KOPT-K1 (cell line): Measurements from ENCODE around the gene USP40.

Source experiments
- H3K27ac ChIP-seq: fragments of 200-600 bp; sonication (generic); 2 replicates; pipeline ENCODE4 v1.5.1; 2016; ENCODE audit warnings: antibody characterized with exemption, mild to moderate bottlenecking, low read depth, low read length; ENCODE audit not compliant: poor library complexity, severe bottlenecking
- H3K36me3 ChIP-seq: fragments of 200-600 bp; sonication (generic); 2 replicates; pipeline ENCODE4 v1.5.1; 2017; ENCODE audit warnings: antibody characterized with exemption, mild to moderate bottlenecking, low read length, moderate library complexity; ENCODE audit not compliant: insufficient read depth
- H3K9me3 ChIP-seq: fragments of 200-600 bp; sonication (generic); 2 replicates; pipeline ENCODE4 v1.5.1; 2017; ENCODE audit warnings: antibody characterized with exemption, low read length, mild to moderate bottlenecking; ENCODE audit not compliant: insufficient read depth, poor library complexity, severe bottlenecking

USP40 gene

DNA sequence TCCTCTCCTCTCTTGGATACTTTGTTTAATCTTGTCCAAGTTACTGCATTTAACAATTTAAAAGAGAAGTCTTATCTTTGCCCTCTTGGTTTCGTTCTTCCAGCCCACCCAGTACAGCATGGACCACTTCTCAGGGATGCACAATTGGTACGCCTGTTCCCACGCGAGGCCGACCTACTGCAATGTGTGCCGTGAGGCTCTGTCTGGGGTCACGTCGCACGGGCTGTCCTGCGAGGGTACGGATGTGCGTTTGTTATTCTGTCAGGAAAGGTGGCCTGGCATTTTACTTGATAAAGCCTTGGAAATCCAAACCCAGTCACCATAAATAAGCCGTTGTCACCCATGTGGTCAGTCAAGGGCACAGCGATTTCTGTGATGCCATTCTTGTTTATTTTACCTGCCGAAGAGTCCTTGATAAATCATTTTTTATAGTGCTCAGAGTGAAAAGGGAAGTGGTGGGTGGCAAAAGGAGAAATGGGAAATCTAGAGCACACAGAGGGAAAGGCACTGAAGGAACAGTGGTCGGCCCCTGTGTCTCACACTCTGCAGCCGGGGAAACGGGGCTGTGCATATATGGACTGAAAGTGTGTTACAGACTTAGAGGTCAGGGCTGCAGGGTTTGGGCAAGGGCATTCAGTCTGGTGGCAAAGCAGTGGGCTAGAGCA lies 131.8 kb downstream of the USP40 start:
- H3K9me3 ChIP-seq: no peaks in the 10 kb centered on the region
- peaks cover 56% of the 10 kb centered on the region for H3K36me3 ChIP-seq
- H3K27ac ChIP-seq: no peak overlapping the region

DNA sequence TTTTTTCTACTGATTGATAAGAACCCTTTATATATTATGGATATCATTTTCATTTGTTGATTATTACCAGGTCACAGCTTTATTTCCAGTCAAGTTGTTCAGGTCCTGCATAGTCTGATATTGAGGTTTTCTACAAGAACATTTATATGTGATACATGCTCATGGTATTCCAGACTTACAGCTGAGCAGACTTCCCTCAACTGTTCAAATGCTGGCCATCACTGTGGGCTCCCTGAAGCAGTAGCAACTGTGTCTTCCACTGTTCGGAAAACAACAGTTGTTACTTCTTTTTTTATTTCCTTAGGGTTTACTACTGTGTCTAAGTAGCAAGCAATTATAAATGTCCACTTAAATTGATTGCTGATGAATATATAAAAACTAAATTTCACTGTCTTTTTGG lies 132.8 kb downstream of the USP40 start:
- Histone ChIP-seq H3K9me3 (no peaks in the 10 kb centered on the region), H3K27ac (no peak overlapping the region), H3K36me3 (peaks cover 46% of the 10 kb centered on the region)

GRCh38 chr2:233433029-233433428 lies 133.6 kb downstream of the USP40 start:
- H3K9me3 ChIP-seq: no peaks in the 10 kb centered on the region
- H3K36me3 ChIP-seq: peaks cover 39% of the 10 kb centered on the region
- no peak overlapping the region for H3K27ac ChIP-seq

DNA sequence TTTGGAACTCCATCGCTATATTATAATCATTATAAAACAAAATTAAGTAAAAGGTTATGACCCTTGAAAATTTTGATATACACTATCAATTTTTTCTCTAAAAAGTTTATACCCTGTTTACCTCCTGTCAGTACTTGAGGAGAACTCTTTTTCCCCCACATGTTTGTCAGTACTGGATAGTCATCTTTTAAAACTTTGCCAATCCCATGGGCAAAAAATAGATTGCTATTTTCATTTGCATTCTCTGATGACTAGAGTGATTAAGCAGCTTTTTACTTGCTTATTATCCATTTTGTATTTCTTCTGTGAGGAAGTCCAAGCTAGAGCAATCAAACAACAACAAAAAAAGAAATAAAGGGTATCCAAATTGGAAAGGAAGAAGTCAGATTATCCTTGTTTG lies 135.9 kb downstream of the USP40 start:
- Histone ChIP-seq H3K27ac (no peak overlapping the region), H3K36me3 (peaks cover 15% of the 10 kb centered on the region), H3K9me3 (no peaks in the 10 kb centered on the region)

GRCh38 chr2:233430081-233430480 lies 136.5 kb downstream of the USP40 start:
- H3K27ac ChIP-seq: no peak overlapping the region
- H3K9me3 ChIP-seq: no peaks in the 10 kb centered on the region
- H3K36me3 ChIP-seq: peaks cover 9% of the 10 kb centered on the region; the same call in 1 of the 2 replicates

GRCh38 chr2:233429175-233429897 lies 137.2 kb downstream of the USP40 start:
- H3K27ac ChIP-seq: no peak overlapping the region
- peaks cover 2% of the 10 kb centered on the region; the same call in 1 of the 2 replicates for H3K36me3 ChIP-seq
- no peaks in the 10 kb centered on the region for H3K9me3 ChIP-seq

- H3K36me3 ChIP-seq: no peaks in the 10 kb centered on the region
- no peak overlapping the region for H3K27ac ChIP-seq
- H3K9me3 ChIP-seq: no peaks in the 10 kb centered on the region
Measured at GRCh38 chr2:233428438-233428837, 138.1 kb downstream of the USP40 start.

GRCh38 chr2:233428008-233428407 lies 138.6 kb downstream of the USP40 start:
- Histone ChIP-seq H3K27ac (no peak overlapping the region), H3K9me3 (no peaks in the 10 kb centered on the region), H3K36me3 (no peaks in the 10 kb centered on the region)

- Histone ChIP-seq H3K9me3 (no peaks in the 10 kb centered on the region), H3K36me3 (no peaks in the 10 kb centered on the region), H3K27ac (no peak overlapping the region)
Measured at GRCh38 chr2:233426619-233427342, 139.8 kb downstream of the USP40 start.
